G401.6 (cell line): ENCODE measurements around the gene GARNL3.

Experiments used
- FAIRE-seq: peaks from 2 replicates; lab custom pipeline; 2012; peaks lifted over from hg19 to GRCh38; lab: Jason Lieb, UNC

The GARNL3 gene

DNA sequence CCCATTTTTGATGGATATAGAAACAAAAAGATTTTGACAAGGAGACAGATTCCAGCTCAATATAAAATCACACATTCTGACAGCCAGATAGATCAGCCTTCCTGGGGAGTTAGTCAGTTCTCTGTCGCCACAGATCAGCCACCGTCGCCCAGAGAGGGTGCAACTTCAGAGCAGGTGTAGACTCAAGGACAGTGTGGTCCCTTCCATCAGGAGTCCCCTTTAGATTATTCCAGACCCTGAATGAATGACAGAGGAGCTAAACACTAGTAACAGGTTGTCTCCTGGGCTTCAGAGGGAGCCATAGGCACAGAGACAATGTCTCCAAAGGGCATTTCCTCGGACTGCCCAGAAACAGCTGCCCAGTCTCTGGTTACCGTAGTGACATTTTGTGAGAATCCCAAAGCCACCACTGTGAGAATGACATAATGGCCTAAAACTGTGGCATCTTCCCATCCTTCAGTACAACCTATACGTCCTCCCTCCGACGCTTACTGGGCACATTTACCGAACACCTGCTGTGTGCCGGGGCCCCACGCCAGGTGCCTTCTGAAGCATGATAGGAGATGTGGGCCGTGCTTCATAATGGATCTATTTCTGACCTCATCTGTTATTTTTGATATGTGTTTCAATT is 85.0 kb downstream of the GARNL3 start:
- no peak for FAIRE-seq

DNA sequence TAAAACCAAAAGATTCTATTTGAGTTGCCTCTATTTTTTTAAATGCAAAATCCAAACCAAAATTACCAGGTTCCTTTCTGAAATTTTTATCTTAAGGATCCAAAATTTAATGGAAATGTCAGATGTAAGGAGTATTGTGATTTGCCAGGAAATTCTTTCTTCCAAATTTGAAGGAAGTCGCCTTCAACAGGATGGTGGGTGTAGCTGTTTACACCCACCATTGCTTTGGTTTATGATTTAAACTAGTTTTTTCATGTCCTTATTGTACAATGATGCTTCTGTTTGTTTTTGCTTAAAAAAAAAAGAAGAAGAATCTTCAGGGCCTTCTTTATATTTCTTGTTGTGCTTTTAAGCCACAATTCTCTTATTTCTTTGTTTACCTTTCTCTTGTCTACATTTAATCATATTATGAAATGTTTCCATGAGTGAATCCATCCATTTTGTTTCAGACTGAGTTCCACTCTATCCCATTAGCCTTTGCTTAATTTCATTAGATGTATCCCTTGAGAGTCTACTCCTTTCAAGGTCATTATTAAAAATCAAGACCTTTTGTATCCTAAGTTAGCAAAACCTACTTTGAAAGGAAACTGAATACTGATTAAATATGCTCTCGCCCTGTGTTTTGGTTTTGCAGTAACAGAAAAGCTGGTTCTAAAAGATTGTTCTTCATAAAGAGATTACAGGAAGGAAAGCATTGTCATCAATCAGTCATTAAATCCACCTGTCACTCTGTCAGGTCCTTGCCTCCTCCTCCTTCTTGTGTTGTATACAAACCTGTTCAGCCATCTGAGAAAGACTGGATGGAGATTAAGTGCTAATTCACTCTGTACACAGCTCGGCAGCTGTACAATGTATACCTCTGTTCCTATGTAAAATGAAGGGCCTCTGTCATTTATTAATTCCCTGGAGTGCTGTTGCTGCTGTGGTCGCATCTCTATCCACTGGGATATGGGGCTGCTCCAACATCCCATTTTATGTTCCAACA is 86.9 kb downstream of the GARNL3 start:
- no peak for FAIRE-seq

DNA sequence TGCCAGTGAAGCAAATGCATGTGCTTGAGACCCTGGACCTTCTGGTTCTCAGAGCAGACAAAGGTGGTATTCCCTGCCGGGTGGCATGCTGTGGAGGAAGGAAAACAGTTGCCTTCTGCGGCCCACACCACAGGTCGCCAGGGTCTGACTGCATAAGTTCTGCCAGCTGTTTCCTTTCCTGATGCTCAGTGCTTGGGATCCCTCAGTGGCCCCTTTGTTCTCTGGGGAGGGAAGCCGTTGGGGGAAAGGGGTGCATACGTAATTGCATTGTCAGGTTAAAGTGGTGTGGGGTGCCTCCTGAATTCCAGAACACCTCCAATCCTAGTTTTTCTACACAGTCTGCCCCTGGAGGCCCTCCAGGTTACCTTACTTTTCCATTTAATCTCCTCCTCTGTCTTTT is 89.3 kb downstream of the GARNL3 start:
- no peak for FAIRE-seq

DNA sequence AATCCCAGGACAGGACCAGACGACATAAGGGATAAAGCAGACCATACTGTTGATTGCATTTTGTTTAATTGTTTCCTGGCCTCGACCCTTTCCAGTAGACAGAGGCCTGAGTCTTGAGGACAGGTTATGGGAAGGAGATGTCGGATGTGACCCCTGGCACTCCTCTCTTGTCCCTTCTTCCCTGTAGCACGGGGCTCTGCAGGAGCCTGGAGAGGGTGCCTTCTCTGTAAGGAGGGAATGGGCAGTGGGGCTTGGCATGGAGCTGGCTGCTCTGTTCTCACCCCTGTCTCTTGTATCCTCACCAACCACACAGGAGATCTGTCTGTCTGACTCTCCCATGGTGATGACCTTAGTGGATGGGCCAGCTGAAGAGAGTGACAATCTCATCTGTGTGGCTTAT is 92.3 kb downstream of the GARNL3 start:
- FAIRE-seq: no peak

DNA sequence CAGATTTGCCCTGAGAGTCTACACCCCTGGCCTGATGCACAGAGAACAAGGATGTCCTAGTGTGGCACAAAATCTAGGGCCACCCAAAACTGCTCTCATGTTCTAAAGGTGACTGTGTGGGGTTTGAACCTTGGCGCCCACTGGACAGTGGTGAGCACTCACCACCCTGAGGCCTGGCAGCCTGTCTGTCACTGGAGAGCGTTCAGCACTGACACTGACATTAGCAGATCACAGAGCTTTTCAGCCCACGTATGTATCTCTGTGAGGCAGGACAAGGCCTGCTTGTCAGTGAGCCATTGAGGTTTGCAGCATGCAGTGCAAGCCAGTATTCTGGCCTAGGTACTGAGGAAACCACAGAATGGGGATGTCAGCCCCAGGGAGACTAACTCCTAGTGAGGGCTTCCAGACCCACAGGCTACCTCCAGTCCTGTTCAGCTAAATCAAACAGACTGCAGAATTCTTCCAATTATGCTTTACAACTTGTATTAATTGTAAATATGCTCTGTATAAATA is 93.5 kb downstream of the GARNL3 start:
- no peak for FAIRE-seq

DNA sequence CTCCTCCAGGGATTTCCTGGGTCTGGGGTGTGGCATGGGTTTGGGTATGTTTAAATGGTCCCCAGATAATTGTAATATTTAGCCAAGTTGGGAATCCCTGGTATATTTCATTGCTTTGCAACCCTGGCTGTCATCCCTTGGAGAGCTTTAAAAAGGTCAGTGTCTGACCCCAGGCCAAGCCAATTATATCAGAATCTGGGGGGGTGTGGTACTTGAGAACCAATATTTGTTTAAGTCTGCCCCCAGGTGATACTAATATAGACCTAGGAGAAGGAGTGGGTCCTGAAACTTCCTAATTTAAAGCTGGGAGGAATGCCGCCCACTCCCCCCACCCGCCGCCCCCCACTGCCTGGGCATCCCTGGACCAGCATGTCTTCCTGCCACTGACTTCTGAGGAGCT is 94.2 kb downstream of the GARNL3 start:
- no peak for FAIRE-seq

DNA sequence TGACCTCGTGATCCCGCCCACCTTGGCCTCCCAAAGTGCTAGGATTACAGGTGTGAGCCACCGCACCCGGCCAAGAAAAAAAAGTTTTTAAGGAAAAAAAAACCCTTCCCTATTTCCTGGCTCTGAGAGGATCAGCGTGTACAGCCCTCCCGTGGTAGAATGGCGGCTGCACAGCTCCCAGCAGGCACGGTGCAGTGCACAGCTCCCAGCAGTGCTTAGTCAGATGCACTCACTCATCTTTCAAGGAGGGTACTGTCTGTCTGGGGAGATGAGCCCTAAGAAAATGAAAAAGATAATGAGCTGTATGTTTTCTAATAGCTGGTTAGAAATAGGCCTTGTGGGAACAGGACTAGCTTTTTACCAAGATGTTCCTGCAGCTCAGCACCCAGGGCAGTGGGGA is 95.7 kb downstream of the GARNL3 start:
- no peak for FAIRE-seq

DNA sequence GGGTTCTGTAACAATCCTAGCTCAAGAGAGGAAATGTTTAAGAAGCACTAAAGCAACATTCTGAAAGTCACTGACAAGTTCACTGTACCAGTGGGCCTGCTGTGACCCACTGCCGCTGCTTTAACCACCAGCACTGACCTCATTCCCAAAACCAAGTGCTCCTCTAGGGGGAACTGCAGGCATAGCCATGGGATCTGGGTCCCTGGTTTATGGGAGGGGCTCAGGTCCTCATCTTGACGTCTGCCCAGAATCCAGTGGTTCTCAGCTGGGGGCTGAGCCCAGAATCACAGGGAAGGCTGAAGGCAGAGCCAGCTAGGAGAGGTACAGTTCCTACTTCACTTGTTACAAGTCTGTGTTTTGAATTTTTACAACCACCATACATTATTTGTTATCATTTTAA is 96.3 kb downstream of the GARNL3 start:
- no peak for FAIRE-seq

DNA sequence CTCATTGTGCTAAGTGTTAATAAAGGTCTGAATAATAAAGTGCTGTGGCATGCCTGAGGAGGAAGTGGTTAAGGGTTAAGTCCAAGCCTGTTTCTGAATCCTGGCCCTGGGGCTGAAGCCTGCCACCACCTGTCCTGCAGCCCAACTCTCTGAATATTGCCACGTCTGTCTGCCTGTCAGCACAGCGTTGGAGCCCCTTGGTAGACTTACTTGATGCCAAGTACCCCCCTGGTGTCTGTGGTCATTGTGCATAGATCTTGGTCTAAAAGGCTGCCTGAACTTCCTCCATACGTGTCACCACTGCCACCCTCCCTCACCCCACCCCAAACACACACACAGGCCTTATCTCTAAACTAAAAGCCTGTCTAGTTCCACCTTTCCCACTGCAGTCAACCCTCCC is 97.0 kb downstream of the GARNL3 start:
- FAIRE-seq: no peak

DNA sequence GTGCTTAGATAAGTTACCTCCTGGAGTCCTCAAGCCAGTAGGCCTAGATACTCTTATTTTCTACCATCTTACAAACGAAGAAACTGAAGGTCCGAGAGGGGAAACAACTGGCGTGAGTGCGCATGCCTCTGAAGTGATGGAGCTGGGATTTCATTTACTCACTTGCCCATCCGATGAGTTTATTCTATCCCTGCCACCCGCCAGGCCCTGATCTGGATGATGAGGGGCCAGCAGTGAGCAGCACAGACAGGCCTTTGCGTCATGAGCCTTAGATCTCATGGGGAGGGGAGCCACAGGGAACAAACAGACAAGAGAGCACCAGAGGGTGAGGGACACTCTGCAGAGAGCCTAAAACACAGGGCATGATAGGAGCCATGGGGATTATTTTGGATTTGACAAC is 98.3 kb downstream of the GARNL3 start:
- FAIRE-seq: no peak

DNA sequence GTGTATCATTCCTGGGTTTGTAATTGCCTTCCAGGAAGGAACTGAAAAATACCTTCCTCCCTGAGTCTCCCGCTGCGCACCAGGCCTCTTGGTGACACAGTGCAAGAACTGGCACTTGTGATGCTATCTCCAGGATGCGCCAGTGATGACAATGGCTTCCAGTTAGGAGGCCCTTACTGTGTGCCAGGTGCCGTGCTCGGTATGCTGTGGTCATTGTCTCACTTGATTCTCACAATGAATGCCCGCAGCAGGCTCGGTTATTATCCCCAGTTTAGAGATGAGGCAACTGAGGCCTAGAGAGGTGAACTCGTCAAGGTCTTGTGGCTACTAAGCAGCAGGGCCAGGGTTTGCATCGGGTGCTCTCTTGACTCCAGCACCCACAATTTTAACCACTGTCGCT is 100.9 kb downstream of the GARNL3 start:
- FAIRE-seq: no peak

DNA sequence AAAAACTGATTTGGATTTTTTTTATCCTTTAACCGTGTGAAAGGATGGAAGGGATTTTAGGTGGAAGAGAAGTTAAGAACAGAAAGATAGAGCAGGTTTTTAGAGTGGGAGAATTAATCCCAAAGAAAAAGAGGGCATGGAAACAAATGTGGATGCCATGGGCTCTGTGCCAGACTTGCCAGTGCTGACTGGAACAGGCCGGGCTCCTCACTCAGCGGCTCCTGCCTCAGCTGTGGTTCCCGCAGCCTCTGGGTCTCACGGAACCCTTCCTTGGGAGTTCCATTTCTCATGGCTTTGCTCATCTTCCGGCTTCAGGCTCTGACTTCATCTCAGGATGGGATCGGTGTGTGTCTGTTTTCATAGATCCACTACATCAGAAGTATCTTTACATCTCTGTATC is 102.0 kb downstream of the GARNL3 start:
- no peak for FAIRE-seq

DNA sequence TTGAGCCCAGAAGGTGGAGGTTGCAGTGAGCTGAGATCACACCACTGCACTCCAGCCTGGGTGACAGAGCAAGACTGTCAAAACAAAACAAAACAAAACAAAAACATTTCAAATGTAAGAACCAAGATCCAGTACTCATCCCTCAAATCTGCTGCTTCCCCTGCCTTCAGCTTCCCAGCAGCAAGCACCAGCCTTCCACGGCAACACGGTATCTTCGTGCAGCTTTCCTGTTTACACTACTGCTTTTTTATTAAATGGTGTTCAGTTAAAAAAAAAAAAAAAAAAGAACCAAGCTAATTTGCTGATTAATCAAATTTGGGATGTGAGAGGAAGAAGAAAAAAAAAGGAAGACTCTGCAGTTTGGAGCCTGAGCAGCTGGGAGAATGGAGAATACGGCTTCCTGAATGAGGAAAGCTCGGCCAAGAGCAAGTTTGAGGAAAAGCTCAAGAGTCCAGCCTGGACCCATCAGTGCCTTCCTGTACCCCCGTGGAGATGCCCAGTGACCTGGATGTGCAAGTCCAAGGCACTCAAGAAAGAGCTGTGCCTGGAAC is 104.4 kb downstream of the GARNL3 start:
- no peak for FAIRE-seq

DNA sequence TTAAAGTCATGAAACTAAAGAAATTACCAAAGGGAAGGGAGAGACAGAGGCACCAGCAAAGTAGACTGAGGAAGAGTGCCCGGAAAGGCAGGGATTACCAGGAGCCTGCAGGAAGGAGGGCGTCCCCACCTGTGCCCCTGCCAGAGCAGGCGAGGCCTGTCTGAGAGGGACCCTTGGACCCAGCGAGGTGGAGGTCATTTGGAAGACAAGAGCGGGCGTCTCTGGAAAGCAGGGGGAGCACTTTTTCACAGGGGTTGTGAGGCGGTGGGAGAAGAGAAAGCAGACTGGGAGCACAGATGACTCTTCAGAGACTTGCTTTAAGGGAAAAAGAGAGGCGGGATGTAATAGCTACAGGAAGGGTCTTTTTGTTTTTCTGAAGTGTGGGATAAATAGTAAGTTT is 104.9 kb downstream of the GARNL3 start:
- no peak for FAIRE-seq

DNA sequence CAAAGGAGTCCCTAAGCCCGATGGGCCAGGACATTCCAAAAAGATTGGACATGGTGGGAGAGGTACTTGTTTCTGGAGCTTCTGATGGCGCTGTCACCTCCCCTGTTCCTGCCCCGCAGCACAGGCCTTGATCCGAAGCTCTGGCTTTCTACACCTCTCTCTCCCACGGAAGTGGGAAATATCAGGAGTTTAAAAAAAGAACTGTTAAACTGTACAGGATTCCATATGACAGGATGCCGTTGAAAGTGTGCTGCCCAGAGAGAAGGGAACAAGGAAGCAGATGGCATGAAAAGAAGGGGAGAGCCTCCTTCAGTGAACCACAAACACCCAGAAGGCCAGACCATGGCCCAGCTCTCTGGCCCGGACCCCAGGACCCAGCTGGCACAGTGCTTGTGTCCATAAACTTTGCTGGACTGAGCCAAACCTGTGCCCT is 105.6 kb downstream of the GARNL3 start:
- FAIRE-seq: no peak

DNA sequence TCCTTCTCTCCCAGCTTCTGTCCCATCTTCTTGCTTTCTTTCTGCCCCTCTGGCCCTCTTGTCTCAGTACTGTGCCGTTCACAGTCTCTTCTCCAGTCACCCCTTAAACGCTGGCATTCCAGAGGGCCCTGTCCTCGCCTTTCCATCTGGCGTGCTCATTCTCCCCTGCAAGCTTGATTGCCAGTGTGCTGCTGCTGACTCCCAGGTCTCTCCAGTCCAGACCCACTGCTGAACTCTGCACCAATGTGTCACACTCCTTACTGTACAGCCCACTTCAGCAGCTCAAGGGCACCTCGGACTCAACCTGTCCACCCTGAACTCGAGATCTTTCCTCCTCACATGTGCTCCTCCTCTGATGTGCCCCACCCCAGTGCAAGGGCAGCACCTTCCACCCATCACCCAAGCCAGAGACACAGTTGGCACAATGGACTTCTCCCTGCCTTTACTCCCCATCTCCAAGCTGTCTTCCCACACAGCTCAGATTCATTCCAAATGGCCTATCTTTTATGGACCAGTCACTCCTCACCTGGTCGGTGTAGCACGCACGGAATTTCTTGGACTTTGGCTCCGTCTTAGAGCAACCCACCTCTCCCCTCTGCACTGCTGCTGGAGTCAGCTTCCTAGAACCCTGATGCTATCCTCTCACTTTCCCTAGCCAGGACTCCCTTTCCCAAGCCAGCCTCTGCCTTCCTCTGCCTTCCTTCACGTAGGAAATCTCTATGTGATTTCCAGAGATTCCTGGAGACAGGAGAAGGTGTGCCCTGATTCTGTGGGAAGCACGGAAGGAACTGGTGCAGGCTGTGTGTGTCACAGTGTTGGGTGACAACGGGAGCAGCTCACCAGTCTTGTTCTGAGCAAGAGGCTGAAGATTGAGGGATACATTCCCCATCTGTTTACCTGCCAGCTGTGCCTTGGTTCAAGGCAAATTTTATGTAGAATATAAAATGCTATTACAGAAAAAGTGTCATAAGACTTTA is 106.4 kb downstream of the GARNL3 start:
- no peak for FAIRE-seq

DNA sequence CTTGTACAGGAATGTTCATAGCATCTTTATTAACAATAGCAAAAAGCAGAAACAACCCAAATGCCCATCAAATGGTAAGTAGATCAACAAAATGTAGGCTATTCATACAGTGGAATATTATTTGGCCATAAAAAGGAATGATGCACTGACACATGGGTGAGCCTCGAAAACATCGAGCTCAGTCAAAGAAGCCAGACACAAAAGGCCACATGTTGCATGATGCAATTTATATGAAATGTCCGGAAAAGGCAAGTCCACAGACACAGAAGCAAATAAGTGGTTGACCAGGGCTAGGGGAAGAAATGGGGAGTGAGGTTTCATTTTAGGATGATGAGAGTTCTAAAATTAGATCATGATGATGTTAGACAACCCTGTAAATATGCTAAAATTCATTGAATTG is 115.9 kb downstream of the GARNL3 start:
- FAIRE-seq: no peak

DNA sequence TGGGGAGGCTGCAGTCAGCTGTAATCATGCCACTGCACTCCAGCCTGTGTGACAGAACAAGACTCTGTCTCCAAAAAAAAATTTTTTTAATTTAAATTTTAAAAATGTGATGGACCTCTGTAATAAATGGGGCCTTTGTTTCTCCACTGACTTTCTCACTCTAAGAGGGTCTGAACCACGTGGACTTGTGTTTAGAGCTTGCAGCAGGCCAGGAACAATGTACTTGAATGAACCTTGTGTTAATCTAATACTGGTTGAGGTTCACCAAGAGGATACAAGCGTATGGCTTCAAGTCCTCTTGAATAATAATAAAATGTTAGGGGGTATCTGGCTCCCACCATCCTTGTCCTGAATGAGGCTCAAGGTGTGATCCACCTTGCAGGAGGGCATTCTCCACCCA is 118.0 kb downstream of the GARNL3 start:
- FAIRE-seq: no peak

DNA sequence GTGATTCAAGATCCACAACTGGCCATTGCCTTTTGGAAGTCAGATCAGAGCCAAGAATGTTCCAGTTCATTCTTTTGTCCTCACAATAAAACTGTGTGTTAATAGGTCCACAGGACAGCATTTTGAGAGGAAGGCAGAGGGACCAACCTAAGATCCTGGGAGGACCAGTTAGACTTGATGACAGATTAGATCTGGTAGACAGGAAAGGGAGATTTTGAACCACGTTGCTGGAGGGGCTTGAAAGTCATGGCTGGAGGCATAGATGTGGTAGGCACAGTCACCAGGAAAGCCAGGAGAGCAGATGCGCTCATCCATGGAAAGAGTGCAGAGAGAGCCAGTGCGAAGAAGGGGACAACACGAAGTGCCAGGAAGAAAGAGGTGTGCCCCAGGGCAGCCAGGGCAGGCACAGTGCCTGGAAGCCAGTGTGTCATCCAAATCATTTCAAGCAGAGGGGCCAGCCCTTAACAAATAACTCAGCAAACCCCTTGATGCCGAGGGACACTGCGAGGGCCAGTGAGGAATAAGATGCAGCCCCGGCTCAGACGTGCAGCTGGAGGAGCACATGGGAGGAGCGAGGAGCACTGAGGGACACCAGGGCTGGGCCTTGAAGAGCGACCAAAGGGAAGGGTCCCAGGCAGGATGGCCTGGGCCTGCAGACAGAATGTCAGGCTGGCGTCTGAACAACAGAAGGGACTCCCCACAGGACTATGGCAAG is 119.6 kb downstream of the GARNL3 start:
- FAIRE-seq: no peak

DNA sequence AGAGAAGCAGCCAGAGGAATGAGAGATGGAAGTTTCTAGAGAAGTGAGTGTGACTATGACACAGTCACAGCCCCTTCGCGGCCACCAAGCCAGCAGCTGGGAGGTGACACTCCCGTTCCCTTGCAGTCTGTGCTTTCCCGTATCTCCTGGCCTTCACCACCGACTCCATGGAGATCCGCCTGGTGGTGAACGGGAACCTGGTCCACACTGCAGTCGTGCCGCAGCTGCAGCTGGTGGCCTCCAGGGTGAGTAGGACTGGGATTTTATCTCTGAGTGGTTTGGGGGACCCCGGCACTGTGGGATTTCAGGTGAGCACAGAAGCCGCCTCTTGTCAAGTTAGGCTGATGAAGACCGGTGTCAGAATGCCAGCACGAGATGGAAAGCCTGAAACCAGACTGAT is 120.3 kb downstream of the GARNL3 start:
- no peak for FAIRE-seq

DNA sequence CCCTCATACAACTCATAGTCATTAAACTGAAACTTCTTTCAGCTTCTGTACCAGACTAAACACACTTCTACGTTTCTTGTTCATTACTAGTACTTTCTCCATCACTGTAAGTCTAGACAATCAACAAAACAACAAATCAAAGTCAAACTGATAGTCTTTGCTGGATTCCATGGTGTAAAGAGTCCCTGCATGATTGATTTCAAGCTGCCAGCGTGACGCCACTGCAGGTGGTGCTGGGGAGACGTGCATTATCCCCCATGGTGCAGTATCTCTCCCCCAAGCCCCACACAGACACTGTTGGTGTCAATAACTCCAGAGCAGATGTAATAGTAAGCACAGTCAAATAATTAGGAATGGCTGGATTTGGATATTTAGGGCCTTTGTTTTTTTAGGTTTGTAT is 121.7 kb downstream of the GARNL3 start:
- no peak for FAIRE-seq
